Measurements from ENCODE around the gene SAXO1. TPM values are rescaled to one million over a fixed set of nuclear protein-coding genes. Genes with fewer than 3 reads are reported as not detected.

SAXO1 gene
- total RNA-seq, 2 donors from 2014 or later, result not detected

DNA sequence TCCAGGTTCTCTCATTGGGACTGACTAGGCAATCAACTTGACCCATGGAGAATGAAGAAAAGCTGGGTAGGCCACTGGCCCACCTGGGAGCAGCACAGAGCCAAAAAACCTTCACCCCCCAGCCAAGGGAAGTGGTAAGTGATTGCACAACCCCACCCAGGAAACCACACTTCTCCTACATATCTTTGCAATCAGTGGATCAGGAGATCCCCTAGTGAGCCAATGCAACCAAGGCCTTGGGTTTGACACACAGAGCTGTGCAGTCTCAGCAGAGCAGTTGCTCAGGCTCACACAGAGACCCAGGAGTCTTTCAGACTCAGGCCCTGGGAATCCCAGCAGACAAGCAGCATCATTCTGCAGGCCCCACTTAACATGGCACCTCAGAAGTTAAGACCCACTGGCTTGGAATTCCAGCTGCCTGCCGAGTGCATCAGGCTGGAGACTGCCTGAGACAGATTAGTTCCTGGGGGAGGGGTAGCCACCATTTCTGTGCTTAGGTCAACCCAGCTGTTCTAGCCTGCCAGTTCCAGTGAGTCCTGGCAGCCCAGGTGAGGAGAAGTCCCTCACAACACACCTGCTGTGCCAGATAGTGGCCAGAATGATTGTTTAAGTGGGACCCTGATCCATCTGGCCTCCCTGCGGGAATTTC is 136.4 kb downstream of the SAXO1 start:
- intact Hi-C loops (cut with DNase I, micrococcal nuclease), result no loop called here
- no peak for DNase-seq
- no peak for ATAC-seq

DNA sequence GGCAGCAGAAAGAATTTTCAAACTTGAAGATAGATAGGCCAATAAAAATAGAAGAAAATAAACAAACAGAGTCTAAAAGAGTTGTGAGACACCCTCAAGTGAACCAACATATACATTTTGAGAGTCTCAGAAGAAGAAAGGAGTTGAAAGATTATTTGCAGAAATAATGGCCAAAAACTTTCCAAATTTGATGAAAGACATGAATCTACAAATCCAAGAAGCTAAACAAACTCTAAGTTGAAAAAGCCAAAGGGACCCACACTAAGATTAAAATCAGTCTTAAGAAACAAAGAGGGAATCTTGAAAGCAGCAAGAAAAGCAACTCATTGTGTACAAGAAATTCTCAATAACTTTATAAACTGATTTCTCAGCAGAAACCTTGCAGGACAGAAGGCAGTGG is 137.0 kb downstream of the SAXO1 start:
- intact Hi-C loops (cut with DNase I, micrococcal nuclease), result no loop called here
- DNase-seq (no peak), ATAC-seq (no peak)

DNA sequence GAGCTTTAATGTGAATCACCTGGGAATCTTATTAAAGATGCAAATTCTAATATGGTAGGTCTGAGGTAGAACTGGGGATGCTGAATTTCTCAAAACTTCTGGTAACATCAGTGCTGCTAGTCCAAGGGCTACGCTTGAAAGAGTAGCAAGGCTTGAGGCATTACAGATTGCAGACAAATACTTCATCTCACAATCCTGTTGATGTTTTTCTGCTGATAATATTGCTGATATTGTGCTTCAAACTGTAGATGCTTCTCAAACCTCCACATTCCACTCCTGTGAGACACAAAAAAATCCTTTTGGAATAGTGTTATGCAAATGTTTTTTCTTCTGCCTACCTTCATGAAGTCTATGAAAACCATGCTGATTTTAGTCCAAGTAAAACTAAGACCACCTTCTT is 139.5 kb downstream of the SAXO1 start:
- intact Hi-C loops (cut with DNase I, micrococcal nuclease), result no loop called here
- no peak for DNase-seq
- ATAC-seq, result no peak

DNA sequence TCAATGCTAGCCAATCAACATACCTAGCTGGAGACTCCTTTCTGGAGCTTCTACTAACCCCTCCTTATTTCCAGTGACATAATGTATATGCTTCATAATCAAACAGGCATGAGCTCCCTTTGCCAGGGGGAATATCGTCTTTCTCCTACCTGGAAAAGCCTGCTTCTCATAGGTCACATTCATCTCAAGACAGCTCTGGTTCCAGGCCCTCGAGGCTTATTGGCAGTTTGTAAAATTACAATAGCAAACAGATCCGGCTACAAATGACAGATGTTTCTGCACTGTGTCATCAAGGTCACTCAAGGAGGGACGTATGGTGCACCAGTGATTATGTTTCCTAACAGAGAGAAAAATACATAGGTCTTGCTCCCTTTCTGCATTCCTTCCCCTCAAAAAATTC is 140.0 kb downstream of the SAXO1 start:
- no peak for ATAC-seq
- DNase-seq, result no peak
- intact Hi-C loops (cut with DNase I, micrococcal nuclease), result no loop called here

DNA sequence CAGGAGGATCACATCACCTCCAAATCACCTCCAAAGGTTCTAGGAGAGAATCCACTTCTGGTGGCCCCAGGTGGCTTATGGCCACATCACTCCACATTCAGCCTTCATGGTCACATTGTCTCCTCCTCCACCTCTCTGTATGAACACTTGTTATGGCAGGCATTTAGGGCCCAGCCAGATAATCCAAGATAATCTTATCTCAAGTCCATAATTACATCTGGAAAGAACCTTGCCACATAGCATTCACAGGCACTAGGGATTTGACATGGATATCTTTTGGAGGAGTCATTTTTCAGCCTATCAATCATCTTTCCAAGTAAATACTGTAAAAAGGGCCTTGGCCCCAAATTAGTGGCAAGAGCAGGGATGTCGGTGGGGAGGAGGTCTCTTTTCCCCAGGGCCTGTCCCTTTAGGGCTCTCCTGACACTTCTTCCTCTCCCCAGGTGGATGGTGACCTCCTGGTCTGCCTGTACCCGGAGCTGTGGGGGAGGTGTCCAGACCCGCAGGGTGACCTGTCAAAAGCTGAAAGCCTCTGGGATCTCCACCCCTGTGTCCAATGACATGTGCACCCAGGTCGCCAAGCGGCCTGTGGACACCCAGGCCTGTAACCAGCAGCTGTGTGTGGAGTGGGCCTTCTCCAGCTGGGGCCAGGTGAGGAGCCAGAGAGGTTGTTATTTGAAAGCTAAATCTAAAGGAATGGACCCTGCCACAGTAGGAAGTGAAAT is 140.9 kb downstream of the SAXO1 start:
- DNase-seq (no peak), ATAC-seq (no peak)
- intact Hi-C loops (cut with DNase I, micrococcal nuclease), result no loop called here

DNA sequence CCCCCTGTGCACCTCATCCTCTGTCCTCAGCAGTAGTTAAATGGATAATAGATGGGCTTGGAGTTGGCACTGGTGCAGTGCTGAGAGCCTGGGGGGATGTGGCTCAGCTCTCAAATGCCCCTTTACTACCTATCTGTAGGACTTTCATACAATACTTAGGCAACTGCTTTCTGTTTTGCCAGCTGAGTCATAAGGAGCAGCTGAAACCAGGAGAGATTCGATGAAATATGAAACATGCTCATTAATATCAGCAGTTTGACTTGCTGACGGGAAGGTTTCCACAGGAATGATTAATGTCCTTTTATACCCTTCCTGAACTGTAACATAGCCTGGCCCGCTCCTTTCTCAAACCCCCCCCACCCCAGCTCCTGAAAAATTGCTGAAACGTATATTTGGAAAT is 142.6 kb downstream of the SAXO1 start:
- no peak for ATAC-seq
- intact Hi-C loops (cut with DNase I, micrococcal nuclease), result no loop called here
- DNase-seq, result no peak

DNA sequence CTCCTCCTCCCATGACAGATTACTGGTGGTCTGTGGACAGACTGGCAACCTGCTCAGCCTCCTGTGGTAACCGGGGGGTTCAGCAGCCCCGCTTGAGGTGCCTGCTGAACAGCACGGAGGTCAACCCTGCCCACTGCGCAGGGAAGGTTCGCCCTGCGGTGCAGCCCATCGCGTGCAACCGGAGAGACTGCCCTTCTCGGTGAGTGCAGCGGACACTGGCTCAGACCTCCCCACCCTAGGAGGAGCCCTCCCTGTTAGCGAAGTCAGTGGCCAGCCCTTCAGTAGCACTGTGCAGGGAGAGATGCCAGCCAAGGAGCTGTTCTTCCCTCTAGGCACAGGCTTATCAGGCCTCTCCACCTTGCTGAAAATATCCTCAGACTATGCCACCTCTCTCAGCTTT is 143.5 kb downstream of the SAXO1 start:
- ATAC-seq (no peak), DNase-seq (no peak)
- intact Hi-C loops (cut with DNase I, micrococcal nuclease), result no loop called here

DNA sequence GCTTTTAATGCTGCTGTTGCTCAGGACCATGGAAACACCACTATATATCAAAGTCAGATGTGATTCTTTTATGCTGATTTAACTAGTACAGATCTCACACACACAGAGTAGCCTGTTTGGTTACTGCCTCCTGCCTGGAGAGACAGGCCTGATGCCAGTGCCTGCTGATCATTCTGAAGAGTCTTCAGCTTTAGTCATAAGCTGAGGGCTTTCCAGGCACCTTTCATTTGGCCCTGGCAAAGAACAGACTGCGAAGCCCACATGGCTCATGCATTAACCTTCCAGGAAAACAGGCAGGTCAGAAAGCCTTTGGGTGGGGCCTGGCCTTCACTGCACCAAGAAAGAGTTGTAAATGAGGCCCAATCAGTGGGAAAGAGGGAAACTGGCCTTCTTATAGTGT is 144.7 kb downstream of the SAXO1 start:
- intact Hi-C loops (cut with DNase I, micrococcal nuclease), result no loop called here
- ATAC-seq (peak; percentile 73), DNase-seq (peak in 1 of 2 donors; percentile 11)

DNA sequence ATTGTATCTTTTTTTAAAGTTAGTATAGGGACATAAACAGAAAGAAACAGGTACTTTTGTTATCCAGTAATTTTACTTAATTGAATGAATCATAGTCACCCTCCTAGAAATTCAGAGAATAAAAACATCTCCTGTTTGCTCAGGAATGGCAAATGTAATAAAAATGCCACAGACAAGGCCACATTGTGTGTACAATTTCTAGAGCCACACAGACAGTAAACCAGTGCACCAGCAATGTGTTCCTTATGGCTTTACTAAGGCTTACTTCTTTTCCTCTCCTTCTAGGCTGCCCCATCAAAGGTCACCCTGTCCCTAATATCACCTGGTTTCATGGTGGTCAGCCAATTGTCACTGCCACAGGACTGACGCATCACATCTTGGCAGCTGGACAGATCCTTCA is 145.5 kb downstream of the SAXO1 start:
- peak; percentile 88 for ATAC-seq
- DNase-seq, result no peak
- intact Hi-C loops (cut with DNase I, micrococcal nuclease), result no loop called here

DNA sequence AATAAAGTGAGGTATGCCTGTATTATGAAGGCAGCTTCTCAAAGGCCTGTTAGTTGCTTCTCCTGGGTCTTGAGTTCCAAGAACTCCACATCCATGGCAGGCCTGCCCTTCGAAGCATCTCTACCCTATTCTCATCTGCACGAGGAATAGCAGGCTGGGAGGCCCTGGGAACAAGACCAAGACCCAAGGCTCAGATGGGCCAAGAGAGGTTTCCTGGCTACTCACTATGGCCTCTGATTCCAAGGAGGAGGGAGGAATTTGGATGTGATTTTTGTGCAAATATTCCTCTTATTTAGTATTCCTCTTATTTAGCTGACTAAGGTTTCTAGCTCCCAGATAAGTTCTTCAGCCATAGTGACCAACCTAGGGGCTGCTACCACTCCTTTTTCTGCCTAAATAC is 151.3 kb downstream of the SAXO1 start:
- no peak for DNase-seq
- ATAC-seq, result no peak
- intact Hi-C loops (cut with DNase I, micrococcal nuclease), result no loop called here

DNA sequence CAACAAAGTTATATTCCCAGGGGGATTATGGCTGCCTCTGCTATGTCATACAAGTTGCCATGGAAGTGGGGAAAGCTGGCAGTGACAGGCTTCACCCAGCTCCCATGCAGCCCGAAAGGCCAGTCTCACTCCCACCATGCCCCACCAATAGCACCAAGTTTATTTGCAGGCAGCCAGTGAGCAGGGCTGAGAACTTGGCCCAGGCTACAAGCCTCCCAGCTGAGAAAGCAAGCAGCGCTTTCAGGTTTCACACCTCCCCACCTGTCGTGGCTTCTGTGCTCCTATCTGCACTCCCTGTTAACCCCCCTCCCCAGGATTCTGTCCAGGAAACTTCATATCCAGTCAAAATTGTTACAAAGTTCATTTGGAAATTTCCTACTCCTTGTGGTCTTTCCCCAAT is 155.0 kb downstream of the SAXO1 start:
- no peak for DNase-seq
- no peak for ATAC-seq

More for the DNA sequence above, 155.0 kb downstream of the SAXO1 start:
- intact Hi-C loops (cut with DNase I, micrococcal nuclease), result no loop called here

Other genes with a start within 250 kb of the SAXO1 start
- gene RRAGA, start 16.2 kb upstream of the SAXO1 start, total RNA-seq, result 10 to 100 TPM; 60.1 to 65.1 TPM
- 1 to 10 TPM; 5.3 to 6.0 TPM for gene HAUS6, start 69.7 kb upstream of the SAXO1 start, total RNA-seq
- gene PLIN2, start 94.3 kb upstream of the SAXO1 start, total RNA-seq, result 10 to 100 TPM; 43.8 to 48.4 TPM
- 10 to 100 TPM; 59.6 to 67.0 TPM for gene DENND4C, start 197.5 kb upstream of the SAXO1 start, total RNA-seq